NB4 (cell line): ENCODE results near the gene RGS6.

Experiments
- POLR2A ChIP-seq: IDR thresholded peaks from 2 replicates; pipeline ENCODE4 v1.6.1; 2011; ENCODE audit warnings: mild to moderate bottlenecking; ENCODE audit not compliant: insufficient read length; ENCODE audit errors: extremely low read depth
- TF ChIP-seq, protein P1 (sequence below): IDR thresholded peaks from one replicate; pipeline ENCODE4 v1.5.1; 2012; ENCODE audit warnings: low read depth, low read length

DNA sequence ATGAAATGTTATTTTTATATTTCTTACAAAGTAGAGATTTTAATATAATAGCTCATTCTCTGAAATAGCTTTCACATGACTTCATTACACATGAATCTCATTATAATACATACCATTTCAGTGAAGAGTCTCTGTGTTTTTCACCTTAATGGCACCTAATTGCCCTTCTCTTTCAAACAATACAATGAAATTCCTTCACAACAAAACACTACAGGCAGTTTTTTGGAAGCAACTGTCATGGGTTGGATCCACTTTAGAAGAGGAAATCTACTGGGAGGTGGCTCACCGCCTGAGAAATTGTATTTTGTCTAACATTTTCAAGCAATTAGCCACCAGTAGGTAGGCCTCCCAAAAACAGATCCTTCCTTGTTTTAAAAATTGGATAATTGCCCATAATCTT, 40.3 kb upstream of the RGS6 start:
- TF ChIP-seq, protein P1, sequence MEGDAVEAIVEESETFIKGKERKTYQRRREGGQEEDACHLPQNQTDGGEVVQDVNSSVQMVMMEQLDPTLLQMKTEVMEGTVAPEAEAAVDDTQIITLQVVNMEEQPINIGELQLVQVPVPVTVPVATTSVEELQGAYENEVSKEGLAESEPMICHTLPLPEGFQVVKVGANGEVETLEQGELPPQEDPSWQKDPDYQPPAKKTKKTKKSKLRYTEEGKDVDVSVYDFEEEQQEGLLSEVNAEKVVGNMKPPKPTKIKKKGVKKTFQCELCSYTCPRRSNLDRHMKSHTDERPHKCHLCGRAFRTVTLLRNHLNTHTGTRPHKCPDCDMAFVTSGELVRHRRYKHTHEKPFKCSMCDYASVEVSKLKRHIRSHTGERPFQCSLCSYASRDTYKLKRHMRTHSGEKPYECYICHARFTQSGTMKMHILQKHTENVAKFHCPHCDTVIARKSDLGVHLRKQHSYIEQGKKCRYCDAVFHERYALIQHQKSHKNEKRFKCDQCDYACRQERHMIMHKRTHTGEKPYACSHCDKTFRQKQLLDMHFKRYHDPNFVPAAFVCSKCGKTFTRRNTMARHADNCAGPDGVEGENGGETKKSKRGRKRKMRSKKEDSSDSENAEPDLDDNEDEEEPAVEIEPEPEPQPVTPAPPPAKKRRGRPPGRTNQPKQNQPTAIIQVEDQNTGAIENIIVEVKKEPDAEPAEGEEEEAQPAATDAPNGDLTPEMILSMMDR = no peak
- TF ChIP-seq POLR2A = no peak
